IPS-11a (cell line): ENCODE measurements around the gene CXorf66.
"Not testable (repeated sequence)": the region's sequence is repeated elsewhere in the genome, so short reads cannot be mapped to it uniquely, and the experiment has no call there.

Source experiments
- H3K4me3 ChIP-seq: one replicate; pipeline ENCODE4 v1.5.1; 2013; ENCODE audit warnings: low read depth, low read length, control low read depth

The CXorf66 gene

GRCh38 chrX:139965421-139965820 lies at the start of gene CXorf66:
TSS of gene CXorf66 (minus strand) at chrX:139965521. CDS start at chrX:139965496, 25 bp downstream.
- no peak within 1 kb of the TSS for H3K4me3 ChIP-seq

GRCh38 chrX:139982856-139983255 lies 17.5 kb upstream of the CXorf66 start:
- H3K4me3 ChIP-seq, result no peak overlapping the region

- no peak overlapping the region for H3K4me3 ChIP-seq
Measured at GRCh38 chrX:139974471-139974870, 9.2 kb upstream of the CXorf66 start.

- no peak overlapping the region for H3K4me3 ChIP-seq
Measured at GRCh38 chrX:139972629-139973624, 7.6 kb upstream of the CXorf66 start.

GRCh38 chrX:139972113-139972512 lies 6.8 kb upstream of the CXorf66 start:
- H3K4me3 ChIP-seq, result no peak overlapping the region

GRCh38 chrX:139971394-139971749 lies 6.1 kb upstream of the CXorf66 start:
- no peak overlapping the region for H3K4me3 ChIP-seq

GRCh38 chrX:139969286-139969685 lies 4.0 kb upstream of the CXorf66 start:
- no peak overlapping the region for H3K4me3 ChIP-seq

GRCh38 chrX:139967750-139968149 lies 2.4 kb upstream of the CXorf66 start:
- H3K4me3 ChIP-seq, result no peak overlapping the region

- no peak overlapping the region for H3K4me3 ChIP-seq
Measured at GRCh38 chrX:139967300-139967699, 2.0 kb upstream of the CXorf66 start.

GRCh38 chrX:139966159-139966558 lies 838 bp upstream of the CXorf66 start:
- H3K4me3 ChIP-seq, result not testable (repeated sequence)

GRCh38 chrX:139961091-139961490 lies 4.2 kb downstream of the CXorf66 start:
- not testable (repeated sequence) for H3K4me3 ChIP-seq

GRCh38 chrX:139949703-139950102 lies 15.6 kb downstream of the CXorf66 start:
- H3K4me3 ChIP-seq, result no peak overlapping the region

- no peak overlapping the region for H3K4me3 ChIP-seq
Measured at GRCh38 chrX:139945075-139945474, 20.2 kb downstream of the CXorf66 start.

GRCh38 chrX:139936259-139936658 lies 29.1 kb downstream of the CXorf66 start:
- no peak overlapping the region for H3K4me3 ChIP-seq

GRCh38 chrX:139933904-139934303 lies 31.4 kb downstream of the CXorf66 start:
- peak overlapping the region; percentile 35 for H3K4me3 ChIP-seq

- peak within 1 kb of the TSS; percentile 58 for H3K4me3 ChIP-seq
Measured at GRCh38 chrX:139932901-139933796, 32.2 kb downstream of the CXorf66 start, which contains the start of gene ATP11C. TSS of gene ATP11C (minus strand) at chrX:139933053. CDS start at chrX:139932042, 1,011 bp downstream.

GRCh38 chrX:139932073-139932900 lies 33.0 kb downstream of the CXorf66 start:
- H3K4me3 ChIP-seq, result peak overlapping the region; percentile 58

GRCh38 chrX:139931646-139932072 lies 33.7 kb downstream of the CXorf66 start:
- H3K4me3 ChIP-seq, result peak overlapping the region; percentile 58

GRCh38 chrX:139930916-139931645 lies 34.2 kb downstream of the CXorf66 start:
- H3K4me3 ChIP-seq, result peak overlapping the region; percentile 58

- no peak overlapping the region for H3K4me3 ChIP-seq
Measured at GRCh38 chrX:139930401-139930800, 34.9 kb downstream of the CXorf66 start.
